ENCODE data around the gene CEP250.
"Not testable (repeated sequence)": the region's sequence is repeated elsewhere in the genome, so short reads cannot be mapped to it uniquely, and the experiment has no call there.

The CEP250 gene

GRCh38 chr20:35546127-35546526, 90.7 kb downstream of the CEP250 start:
- no peak for DNase-seq (ENCODE audit: low spot score)
- in situ Hi-C loops (cut with MboI; ENCODE audit: low sequenced_read_pairs, unreplicated experiment): no loop called here
- no peak for TF ChIP-seq CTCF (IDR thresholded peaks at IDR 0.05; ENCODE audit: borderline replicate concordance, control extremely low read depth, extremely low read depth, insufficient read depth, missing control alignments)

GRCh38 chr20:35547329-35547728, 91.9 kb downstream of the CEP250 start:
- no peak for DNase-seq (ENCODE audit: low spot score)
- in situ Hi-C loops (cut with MboI; ENCODE audit: low sequenced_read_pairs, unreplicated experiment): no loop called here
- no peak for TF ChIP-seq CTCF (IDR thresholded peaks at IDR 0.05; ENCODE audit: borderline replicate concordance, control extremely low read depth, extremely low read depth, insufficient read depth, missing control alignments)

GRCh38 chr20:35551503-35551902, 96.1 kb downstream of the CEP250 start:
- no peak for DNase-seq (ENCODE audit: low spot score)
- in situ Hi-C loops (cut with MboI; ENCODE audit: low sequenced_read_pairs, unreplicated experiment): no loop called here
- no peak for TF ChIP-seq CTCF (IDR thresholded peaks at IDR 0.05; ENCODE audit: borderline replicate concordance, control extremely low read depth, extremely low read depth, insufficient read depth, missing control alignments)

- in situ Hi-C loops (cut with MboI; ENCODE audit: low sequenced_read_pairs, unreplicated experiment): no loop called here
- no peak for TF ChIP-seq CTCF (IDR thresholded peaks at IDR 0.05; ENCODE audit: borderline replicate concordance, control extremely low read depth, extremely low read depth, insufficient read depth, missing control alignments)
- DNase-seq (ENCODE audit: low spot score): no peak
These were observed 97.5 kb downstream of the CEP250 start for GRCh38 chr20:35552914-35553313.

- DNase-seq (ENCODE audit: low spot score); in situ Hi-C loops (cut with MboI; ENCODE audit: low sequenced_read_pairs, unreplicated experiment): not testable (repeated sequence)
These were observed 100.1 kb downstream of the CEP250 start for GRCh38 chr20:35555461-35555860.

GRCh38 chr20:35555951-35556645, 100.7 kb downstream of the CEP250 start:
- TF ChIP-seq CTCF (IDR thresholded peaks at IDR 0.05; ENCODE audit: borderline replicate concordance, control extremely low read depth, extremely low read depth, insufficient read depth, missing control alignments): no peak
- no peak for DNase-seq (ENCODE audit: low spot score)
- in situ Hi-C loops (cut with MboI; ENCODE audit: low sequenced_read_pairs, unreplicated experiment): no loop called here

GRCh38 chr20:35556871-35557270, 101.5 kb downstream of the CEP250 start:
- DNase-seq (ENCODE audit: low spot score): no peak
- in situ Hi-C loops (cut with MboI; ENCODE audit: low sequenced_read_pairs, unreplicated experiment): no loop called here
- TF ChIP-seq CTCF (IDR thresholded peaks at IDR 0.05; ENCODE audit: borderline replicate concordance, control extremely low read depth, extremely low read depth, insufficient read depth, missing control alignments): no peak
